Sigmoid colon (tissue), 7 donors: ENCODE results near the gene EVL. TPM values are rescaled to one million over a fixed set of nuclear protein-coding genes. Genes with fewer than 3 reads are reported as not detected.

Source experiments
- DNase-seq: peaks from one replicate; pipeline ENCODE4 v3.0.0-alpha.2; 2019
- H3K27ac ChIP-seq, 4 donors: fragments of 200-600 bp; sonication (generic); one replicate each; pipeline ENCODE4 v1.5.1; 2016 to 2019; ENCODE audit warnings: mild to moderate bottlenecking in 1 of 4
- H3K27me3 ChIP-seq, 3 donors: fragments of 200-600 bp; sonication (generic); one replicate each; pipeline ENCODE4 v1.5.1; 2019; ENCODE audit warnings: mild to moderate bottlenecking in 1 of 3
- H3K36me3 ChIP-seq, 4 donors: fragments of 200-600 bp; sonication (generic); one replicate each; pipeline ENCODE4 v1.5.1; 2016 to 2019
- H3K4me1 ChIP-seq, 4 donors: fragments of 200-600 bp; sonication (generic); one replicate each; pipeline ENCODE4 v1.5.1; 2017 to 2019
- H3K4me3 ChIP-seq, 4 donors: fragments of 200-600 bp; sonication (generic); one replicate each; pipeline ENCODE4 v1.5.1; 2017 to 2019; ENCODE audit warnings: mild to moderate bottlenecking in 2 of 4, moderate library complexity in 1 of 4
- H3K9me3 ChIP-seq, 4 donors: fragments of 200-600 bp in 3 of 4; sonication (generic) in 3 of 4; one replicate each; pipeline versions ENCODE4 v1.5.1 to v1.6.1; 2013 to 2019
- CTCF ChIP-seq, 4 experiments: fragments of 450-650 bp in 3 of 4; fragments of 200-600 bp in 1 of 4; IDR thresholded peaks; one replicate each; pipeline ENCODE4 v1.5.1; 2016 to 2019; ENCODE audit warnings: antibody characterized with exemption in 4 of 4, mild to moderate bottlenecking in 3 of 4, moderate library complexity in 2 of 4
- EP300 ChIP-seq, 4 donors: sonication (generic); formaldehyde crosslinking; IDR thresholded peaks; one replicate each; pipeline ENCODE4 v1.6.1; 2017; ENCODE audit warnings: antibody characterized with exemption in 4 of 4
- POLR2A ChIP-seq, 2 donors: fragments of 450-650 bp; IDR thresholded peaks; one replicate each; pipeline ENCODE4 v1.6.1; 2016; ENCODE audit warnings: antibody characterized with exemption in 2 of 2, mild to moderate bottlenecking in 2 of 2, moderate library complexity in 2 of 2
- POLR2AphosphoS5 ChIP-seq, 4 donors: sonication (generic); formaldehyde crosslinking; IDR thresholded peaks; one replicate each; pipeline ENCODE4 v1.6.1; 2017; ENCODE audit warnings: antibody characterized with exemption in 4 of 4
- WGBS, 2 donors: extraction: QIAGEN DNeasy Blood & Tissue Kit; methylation state at CpG; one replicate each; pipeline ENCODE4 v1.1.7; 2013; 5-methylcytosine and 5-hydroxymethylcytosine counted together
- intact Hi-C: fragments of 100-400 bp; cut with DNase I; formaldehyde crosslinking; loops from one replicate; pipeline ENCODE4 v1.15.1; 2023
- polyA plus RNA-seq, 3 donors: library from polyadenylated mRNA; stranded (reverse); fragments of 200-250 nt; gene quantifications; one replicate each; pipeline ENCODE4 v1.2.3, GENCODE V29; 2013
- total RNA-seq, 4 donors: library from RNA; depleted of rRNA; stranded (reverse); fragments of >200 nt; gene quantifications; one replicate each; pipeline ENCODE4 v1.1.0, GENCODE V29; 2016
- donor health status: healthy with polysubstance abuse.
- donor health status: Bipolar disorder and iron deficiency.
- donor health status: healthy.

EVL gene
- total and polyA plus RNA-seq, 7 donors: 6.5 to 100 (median 27.5) TPM

- H3K4me1 ChIP-seq: peaks cover 0 to 63% (median 52%) of the 10 kb centered on the region in 4 donors
These were observed 39.5 kb downstream of the EVL start for GRCh38 chr14:100104523-100105300.

GRCh38 chr14:100105357-100106169 is 40.3 kb downstream of the EVL start:
- TF ChIP-seq EP300 (IDR thresholded peaks at IDR 0.05) (no peak), POLR2A (IDR thresholded peaks at IDR 0.05) (no peak)
- H3K4me1 ChIP-seq: peaks cover 0 to 63% (median 52%) of the 10 kb centered on the region in 4 donors
- intact Hi-C loops: loop anchor here (5.0 kb wide), 2 partner anchors 48 to 87 kb away; no protein-coding TSS in a partner anchor

More at GRCh38 chr14:100104523-100105300, 39.5 kb downstream of the EVL start:
- Histone ChIP-seq H3K27me3 (no peaks in the 10 kb centered on the region), H3K9me3 (no peaks in the 10 kb centered on the region), H3K36me3 (no peaks in the 10 kb centered on the region), H3K27ac (peak overlapping the region; percentile 22 to 77 (median 56)), H3K4me3 (no peak overlapping the region)
- intact Hi-C loops: loop anchor here (5.0 kb wide), 2 partner anchors 47 to 88 kb away; no protein-coding TSS in a partner anchor
- peak in 2 of 4 donors; percentile 17 to 38 for TF ChIP-seq EP300 (IDR thresholded peaks at IDR 0.05)
- peak; percentile 30 to 56 (median 44) for TF ChIP-seq POLR2AphosphoS5 (IDR thresholded peaks at IDR 0.05)
- TF ChIP-seq POLR2A (IDR thresholded peaks at IDR 0.05): no peak
- WGBS, 2 donors: 77 to 81% methylated on average over 7 of the region's 7 CpGs
- peak; percentile 55 for DNase-seq

GRCh38 chr14:100106250-100107112 is 41.3 kb downstream of the EVL start:
- DNase-seq: peak; percentile 54
- TF ChIP-seq EP300 (IDR thresholded peaks at IDR 0.05): no peak
- no peak for TF ChIP-seq POLR2AphosphoS5 (IDR thresholded peaks at IDR 0.05)
- TF ChIP-seq POLR2A (IDR thresholded peaks at IDR 0.05): no peak
- no peak for TF ChIP-seq CTCF (IDR thresholded peaks at IDR 0.05)
- Histone ChIP-seq H3K9me3 (no peaks in the 10 kb centered on the region), H3K27ac (no peak overlapping the region), H3K4me3 (no peak overlapping the region), H3K27me3 (no peaks in the 10 kb centered on the region), H3K36me3 (no peaks in the 10 kb centered on the region), H3K4me1 (peaks cover 0 to 63% (median 52%) of the 10 kb centered on the region in 4 donors)
- intact Hi-C loops: loop anchor here (5.0 kb wide), 2 partner anchors 49 to 86 kb away; no protein-coding TSS in a partner anchor
- WGBS, 2 donors: 75 to 86% methylated on average over 17 of the region's 17 CpGs

More at GRCh38 chr14:100105357-100106169, 40.3 kb downstream of the EVL start:
- Histone ChIP-seq H3K4me3 (no peak overlapping the region), H3K9me3 (no peaks in the 10 kb centered on the region), H3K36me3 (no peaks in the 10 kb centered on the region), H3K27me3 (no peaks in the 10 kb centered on the region), H3K27ac (peak overlapping the region in 2 of 4 donors; percentile 55 to 77)
- peak; percentile 67 for DNase-seq
- 76 to 88% methylated on average over 16 of the region's 16 CpGs for WGBS, 2 donors

- intact Hi-C loops: loop anchor here (5.0 kb wide), 2 partner anchors 50 to 85 kb away; no protein-coding TSS in a partner anchor
- Histone ChIP-seq H3K9me3 (no peaks in the 10 kb centered on the region), H3K4me3 (no peak overlapping the region), H3K27me3 (no peaks in the 10 kb centered on the region), H3K4me1 (peaks cover 0 to 68% (median 58%) of the 10 kb centered on the region in 4 donors), H3K36me3 (no peaks in the 10 kb centered on the region), H3K27ac (no peak overlapping the region)
- peak; percentile 47 for DNase-seq
- no peak for TF ChIP-seq POLR2AphosphoS5 (IDR thresholded peaks at IDR 0.05)
- no peak for TF ChIP-seq CTCF (IDR thresholded peaks at IDR 0.05)
- TF ChIP-seq POLR2A (IDR thresholded peaks at IDR 0.05): no peak
- no peak for TF ChIP-seq EP300 (IDR thresholded peaks at IDR 0.05)
- WGBS, 2 donors: 82 to 88% methylated on average over 5 of the region's 5 CpGs
These were observed 42.0 kb downstream of the EVL start for GRCh38 chr14:100107236-100107635.
